ENCODE results near the gene LRRC32. TPM values are rescaled to one million over a fixed set of nuclear protein-coding genes. Genes with fewer than 3 reads are reported as not detected.

Gene LRRC32
- total RNA-seq, 1 experiment from 2014 or later: 0.46 TPM

DNA sequence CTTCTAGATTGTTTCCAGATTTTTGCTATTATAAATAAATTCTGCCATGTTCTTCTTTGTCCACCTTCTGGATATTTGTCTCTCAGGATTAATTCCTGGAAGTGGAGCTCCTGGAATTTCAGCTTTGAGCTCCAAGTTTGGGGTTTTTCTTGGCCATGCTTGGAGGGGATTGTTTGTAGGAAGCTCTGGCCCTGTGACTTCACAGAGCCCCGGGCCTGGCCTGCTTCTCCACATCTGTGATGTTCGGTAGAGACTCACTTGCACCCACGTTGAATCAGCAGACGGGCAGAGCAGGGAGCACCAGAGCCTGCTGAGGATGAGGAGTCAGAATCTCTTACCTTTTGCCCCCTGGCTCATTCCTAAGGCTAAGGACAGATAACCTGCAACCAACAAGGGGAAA lies 35.7 kb downstream of the LRRC32 start:
- Mint-ChIP-seq H3K36me3 (ENCODE audit: insufficient read depth in 1 of 3, low read depth in 3 of 3) (no peaks in the 10 kb centered on the region; a peak in 1 of 7 replicates), H3K27ac (peak overlapping the region in 2 of 3 experiments; percentile 19 to 34; a peak in 2 of 7 replicates), H3K9me3 (peaks cover 7% of the 10 kb centered on the region in 2 experiments; a peak in 4 of 5 replicates), H3K4me1 (peaks cover 11 to 12% of the 10 kb centered on the region in 2 experiments), H3K4me3 (no peak overlapping the region), H3K27me3 (ENCODE audit: low read depth) (no peaks in the 10 kb centered on the region; the same call in 1 of the 2 replicates)
- no CpG with 5 or more reads among the region's 4 CpGs for WGBS (ENCODE audit: extremely low coverage, insufficient read length, low lambda C conversion rate)
- Histone ChIP-seq H3K14ac (ENCODE audit: insufficient read depth, low read length) (no peak overlapping the region), H3K4me2 (ENCODE audit: insufficient read depth, insufficient read length, low read length) (no peak overlapping the region), H3K4ac (ENCODE audit: low read depth, low read length) (no peak overlapping the region), H3K18ac (ENCODE audit: insufficient read length, low read depth, low read length) (no peak overlapping the region), H3K4me1 (ENCODE audit: insufficient read depth, low read length) (no peaks in the 10 kb centered on the region), H4K5ac (ENCODE audit: insufficient read length, low read depth, low read length) (no peak overlapping the region), H2AK5ac (ENCODE audit: insufficient read length, low read length) (no peak overlapping the region), H2AFZ (ENCODE audit: low read length) (no peak overlapping the region), H2BK5ac (ENCODE audit: insufficient read length, low read length) (no peak overlapping the region), H3K23ac (ENCODE audit: insufficient read length, low read depth, low read length) (no peak overlapping the region), H3K9me3 (ENCODE audit: control insufficient read depth, low read depth, low read length) (no peaks in the 10 kb centered on the region), H4K20me1 (ENCODE audit: control insufficient read depth, insufficient read depth, insufficient read length) (no peaks in the 10 kb centered on the region), H3K79me1 (ENCODE audit: insufficient read depth, low read depth, low read length, poor library complexity, severe bottlenecking) (no peaks in the 10 kb centered on the region), H2BK120ac (ENCODE audit: low read depth, low read length, poor library complexity, severe bottlenecking) (no peak overlapping the region), H3K27ac (ENCODE audit: insufficient read length, low read depth, low read length) (no peak overlapping the region), H2BK20ac (ENCODE audit: low read depth, low read length, poor library complexity, severe bottlenecking) (no peak overlapping the region), H2BK15ac (ENCODE audit: low read depth, low read length) (no peak overlapping the region), H3K9ac (ENCODE audit: extremely low read depth, insufficient read length, low read length) (no peak overlapping the region), H3T11ph (ENCODE audit: low read length) (no peak overlapping the region), H3K27me3 (ENCODE audit: insufficient read depth, low read length) (no peaks in the 10 kb centered on the region), H4K8ac (replicated peaks; ENCODE audit: insufficient read length, low read depth, low read length) (no peak overlapping the region), H4K91ac (ENCODE audit: insufficient read length, low read depth, low read length) (no peak overlapping the region), H3K23me2 (ENCODE audit: insufficient read length, low read depth, low read length, poor library complexity, severe bottlenecking) (no peaks in the 10 kb centered on the region), H3K56ac (ENCODE audit: insufficient read length, low read depth, low read length) (no peak overlapping the region), H2BK12ac (ENCODE audit: insufficient read length, low read depth, low read length) (no peak overlapping the region), H3K79me2 (ENCODE audit: insufficient read depth, low read length) (no peaks in the 10 kb centered on the region)
- DNase-seq: no peak
- TF ChIP-seq CTCF (conservative IDR thresholded peaks at IDR 0.05): no peak

Data from H9 (cell line).